GM19193 (cell line): ENCODE measurements around the gene RNF220.

Experiments
- POLR2A ChIP-seq: IDR thresholded peaks from 4 replicates; pipeline ENCODE4 v1.6.1; 2011; ENCODE audit not compliant: insufficient read depth, insufficient read length; ENCODE audit errors: extremely low read depth

The RNF220 gene

GRCh38 chr1:44447051-44447810, 42.2 kb downstream of the RNF220 start:
- TF ChIP-seq POLR2A: no peak

GRCh38 chr1:44453798-44454349, 48.8 kb downstream of the RNF220 start:
- TF ChIP-seq POLR2A: no peak

GRCh38 chr1:44454704-44455103, 49.6 kb downstream of the RNF220 start:
- no peak for TF ChIP-seq POLR2A

GRCh38 chr1:44460107-44460882, 55.2 kb downstream of the RNF220 start:
- no peak for TF ChIP-seq POLR2A

GRCh38 chr1:44464361-44464760, 59.3 kb downstream of the RNF220 start:
- no peak for TF ChIP-seq POLR2A

GRCh38 chr1:44467566-44467965, 62.5 kb downstream of the RNF220 start:
- no peak for TF ChIP-seq POLR2A

GRCh38 chr1:44471911-44472453, 66.9 kb downstream of the RNF220 start:
- TF ChIP-seq POLR2A: no peak

GRCh38 chr1:44472620-44473525, 67.8 kb downstream of the RNF220 start:
- TF ChIP-seq POLR2A: no peak

GRCh38 chr1:44476891-44477290, 71.8 kb downstream of the RNF220 start:
- TF ChIP-seq POLR2A: no peak

GRCh38 chr1:44481701-44482100, 76.6 kb downstream of the RNF220 start:
- no peak for TF ChIP-seq POLR2A

- TF ChIP-seq POLR2A: no peak
Measured at GRCh38 chr1:44483089-44483874, 78.2 kb downstream of the RNF220 start.

GRCh38 chr1:44484155-44484688, 79.2 kb downstream of the RNF220 start:
- TF ChIP-seq POLR2A: no peak

GRCh38 chr1:44485229-44485933, 80.3 kb downstream of the RNF220 start:
- TF ChIP-seq POLR2A: no peak
